GM23248 (cell line): ENCODE data around the gene TMEM130. TPM values are rescaled to one million over a fixed set of nuclear protein-coding genes. Genes with fewer than 3 reads are reported as not detected.
A peak's percentile ranks its signal among the peaks of the same experiment; 100 is the strongest.
"Not testable (repeated sequence)": the region's sequence is repeated elsewhere in the genome, so short reads cannot be mapped to it uniquely, and the experiment has no call there.

ENCODE experiments used
- DNase-seq: peaks from one replicate; pipeline ENCODE4 v3.0.0-alpha.2; 2015
- H2AFZ ChIP-seq: fragments of 200-600 bp; sonication (generic); 2 replicates; pipeline ENCODE4 v1.6.1; 2016; ENCODE audit warnings: antibody characterized with exemption
- H3F3A ChIP-seq: fragments of 200-600 bp; sonication (generic); 2 replicates; pipeline ENCODE4 v1.6.1; 2016; ENCODE audit warnings: mild to moderate bottlenecking, antibody characterized with exemption, mixed run types; ENCODE audit not compliant: insufficient read depth
- H3K27ac ChIP-seq: fragments of 200-600 bp; sonication (generic); 2 replicates; pipeline ENCODE4 v1.5.1; 2016; ENCODE audit warnings: mild to moderate bottlenecking
- H3K27me3 ChIP-seq: fragments of 200-600 bp; sonication (generic); replicated peaks from 2 replicates; pipeline ENCODE4 v1.6.1; 2016; ENCODE audit warnings: mild to moderate bottlenecking; ENCODE audit not compliant: insufficient read depth
- H3K36me3 ChIP-seq: fragments of 200-600 bp; sonication (generic); 2 replicates; pipeline ENCODE4 v1.6.1; 2016; ENCODE audit warnings: low read depth, mild to moderate bottlenecking
- H3K4me1 ChIP-seq: fragments of 200-600 bp; sonication (generic); 2 replicates; pipeline ENCODE4 v1.6.1; 2016; ENCODE audit warnings: mild to moderate bottlenecking; ENCODE audit not compliant: insufficient read depth
- H3K4me2 ChIP-seq: fragments of 200-600 bp; sonication (generic); one replicate; pipeline ENCODE4 v1.6.1; 2016; ENCODE audit warnings: mild to moderate bottlenecking; ENCODE audit not compliant: unreplicated experiment
- H3K4me3 ChIP-seq: fragments of 200-600 bp; sonication (generic); 2 replicates; pipeline ENCODE4 v1.5.1; 2016; ENCODE audit warnings: mild to moderate bottlenecking
- H3K79me2 ChIP-seq: fragments of 200-600 bp; sonication (generic); 2 replicates; pipeline ENCODE4 v1.6.1; 2016; ENCODE audit warnings: mild to moderate bottlenecking; ENCODE audit not compliant: insufficient read depth
- H3K9ac ChIP-seq: fragments of 200-600 bp; sonication (generic); 2 replicates; pipeline ENCODE4 v1.6.1; 2016; ENCODE audit warnings: mild to moderate bottlenecking
- H3K9me2 ChIP-seq: fragments of 200-600 bp; sonication (generic); 2 replicates; pipeline ENCODE4 v1.6.1; 2016; ENCODE audit warnings: mixed run types, mild to moderate bottlenecking, moderate library complexity; ENCODE audit not compliant: insufficient read depth
- H3K9me3 ChIP-seq: fragments of 200-600 bp; sonication (generic); one replicate; pipeline ENCODE4 v1.6.1; 2017; ENCODE audit warnings: low read depth
- H4K20me1 ChIP-seq: fragments of 200-600 bp; sonication (generic); 2 replicates; pipeline ENCODE4 v1.6.0; 2016; ENCODE audit not compliant: insufficient read depth
- EZH2 ChIP-seq: fragments of 200-600 bp; sonication (generic); IDR thresholded peaks from 2 replicates; pipeline ENCODE4 v1.6.1; 2018; ENCODE audit warnings: antibody characterized with exemption, mild to moderate bottlenecking; ENCODE audit not compliant: insufficient read depth, poor library complexity, severe bottlenecking
- EZH2phosphoT487 ChIP-seq: fragments of 200-600 bp; sonication (generic); IDR thresholded peaks from 2 replicates; pipeline ENCODE4 v1.6.1; 2018; ENCODE audit warnings: antibody characterized with exemption, moderate library complexity, mild to moderate bottlenecking, low read depth; ENCODE audit not compliant: insufficient read depth
- WGBS, 2 experiments: methylation state at CpG; one replicate each; pipeline ENCODE4 v1.1.6; 2015 to 2017; ENCODE audit warnings: low lambda C conversion rate in 2 of 2, low coverage in 1 of 2; ENCODE audit errors: missing lambda C conversion rate in 2 of 2; 5-methylcytosine and 5-hydroxymethylcytosine counted together
- in situ Hi-C: fragments of 300-500 bp; cut with MboI; formaldehyde crosslinking; loops from 2 replicates; pipeline ENCODE4 v1.15.0; 2020
- polyA plus RNA-seq: library from polyadenylated mRNA; unstranded; fragments of >200 nt; fragmentation: Nextera tagmentation; extraction: Ambion mirVana; gene quantifications from 2 replicates; pipeline ENCODE4 v1.2.1, GENCODE V29; 2016
- total RNA-seq: library from RNA; depleted of rRNA; stranded (reverse); fragments of >200 nt; shearing (Covaris generic); gene quantifications from 2 replicates; pipeline ENCODE4 v1.2.3, GENCODE V29; 2014

The TMEM130 gene
- total and polyA plus RNA-seq, 2 experiments from 2014 or later: 0.40 TPM; not detected in 1

DNA sequence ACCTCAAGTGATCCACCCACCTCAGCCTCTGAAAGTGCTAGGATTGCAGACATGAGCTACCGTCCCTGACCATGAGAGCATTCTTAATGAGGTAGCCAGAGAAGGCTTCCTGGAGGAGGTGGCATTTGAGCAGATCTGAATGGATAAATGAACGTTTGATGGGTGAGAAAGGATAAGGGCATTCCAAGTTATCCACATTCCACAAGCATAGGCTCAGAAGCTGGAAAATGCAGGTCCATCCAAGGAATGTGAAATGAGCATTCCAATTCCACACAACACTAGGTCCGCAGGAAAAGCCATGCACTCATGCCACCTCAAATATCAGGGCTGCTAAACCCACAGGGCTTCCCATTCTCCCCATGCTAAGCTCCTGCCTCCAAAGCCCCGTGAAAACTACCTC lies 17.0 kb downstream of the TMEM130 start:
- no peak overlapping the region for H2AFZ ChIP-seq
- H3K27ac ChIP-seq: no peak overlapping the region
- no peaks in the 10 kb centered on the region for H3K36me3 ChIP-seq
- in situ Hi-C loops: no loop called here
- no peaks in the 10 kb centered on the region for H3K79me2 ChIP-seq
- H3K4me3 ChIP-seq: no peak overlapping the region
- no peaks in the 10 kb centered on the region for H3K9me2 ChIP-seq
- H3K9me3 ChIP-seq: no peaks in the 10 kb centered on the region
- H4K20me1 ChIP-seq: no peaks in the 10 kb centered on the region
- no peak for TF ChIP-seq EZH2
- TF ChIP-seq EZH2phosphoT487: no peak
- H3K9ac ChIP-seq: no peak overlapping the region
- WGBS, 2 experiments: 46 to 54% methylated on average over 4 of the region's 4 CpGs
- H3K4me1 ChIP-seq: peaks cover 19% of the 10 kb centered on the region
- no peaks in the 10 kb centered on the region for H3K27me3 ChIP-seq
- H3K4me2 ChIP-seq: no peak overlapping the region
- peak; percentile 18 for DNase-seq
- peaks cover 20% of the 10 kb centered on the region for H3F3A ChIP-seq

DNA sequence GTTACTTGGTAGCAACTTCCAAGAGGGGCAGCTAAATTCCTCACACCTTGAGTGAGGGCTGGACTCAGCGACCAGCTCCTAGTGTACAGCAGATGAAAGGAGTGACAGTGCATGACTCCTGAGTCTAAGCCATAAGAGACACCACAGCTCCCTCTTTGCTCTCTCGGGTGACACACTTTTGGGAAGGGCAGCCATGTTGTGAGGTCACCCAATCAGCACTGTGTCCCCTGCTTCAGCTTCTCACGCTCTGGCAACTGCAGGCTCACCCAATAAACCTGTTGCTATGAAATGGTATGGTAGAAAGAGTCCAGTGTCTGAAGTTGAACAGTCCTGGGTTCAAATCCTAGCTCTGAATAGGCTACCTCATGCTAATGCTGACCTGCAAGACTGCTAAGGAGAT lies 20.9 kb downstream of the TMEM130 start:
- Histone ChIP-seq H3K36me3 (no peaks in the 10 kb centered on the region), H3K9me2 (no peaks in the 10 kb centered on the region), H3K79me2 (no peaks in the 10 kb centered on the region), H3K9ac (no peak overlapping the region), H3K27me3 (no peaks in the 10 kb centered on the region), H3K4me2 (no peak overlapping the region), H3K4me1 (peaks cover 12% of the 10 kb centered on the region), H3F3A (peaks cover 13% of the 10 kb centered on the region; the same call in 1 of the 2 replicates), H3K4me3 (no peak overlapping the region), H4K20me1 (no peaks in the 10 kb centered on the region), H3K27ac (no peak overlapping the region), H3K9me3 (no peaks in the 10 kb centered on the region), H2AFZ (no peak overlapping the region)
- 49 to 51% methylated on average over 3 of the region's 3 CpGs for WGBS, 2 experiments
- in situ Hi-C loops: loop anchor here (25.0 kb wide), 1 partner anchor 537 kb away; no protein-coding TSS in a partner anchor
- TF ChIP-seq EZH2phosphoT487: no peak
- no peak for TF ChIP-seq EZH2
- no peak for DNase-seq

GRCh38 chr7:98842552-98842951 lies 27.3 kb downstream of the TMEM130 start:
- not testable (repeated sequence) for H3K27me3 ChIP-seq, H3K79me2 ChIP-seq, H3K4me1 ChIP-seq, H3K27ac ChIP-seq, H2AFZ ChIP-seq, H3K9ac ChIP-seq, H3K36me3 ChIP-seq, H3K9me2 ChIP-seq, H3K9me3 ChIP-seq, H4K20me1 ChIP-seq, H3K4me2 ChIP-seq, H3K4me3 ChIP-seq, H3F3A ChIP-seq, DNase-seq
- in situ Hi-C loops: loop anchor here (5.0 to 25.0 kb wide), 2 partner anchors 415 to 530 kb away; no protein-coding TSS in a partner anchor
- 34 to 40% methylated on average over 2 of the region's 2 CpGs for WGBS, 2 experiments

- Histone ChIP-seq H2AFZ (0 out of 2 replicates have a peak overlapping the region, but pooled peaks have one; percentile 1), H3K4me1 (0 out of 2 replicates have a peak, but pooled peaks cover 6% of the 10 kb centered on the region), H3K9me2 (no peaks in the 10 kb centered on the region), H3K4me2 (no peak overlapping the region), H3K27ac (peak overlapping the region; percentile 46), H3K4me3 (no peak overlapping the region), H3K27me3 (peaks cover 10% of the 10 kb centered on the region; the same call in 1 of the 2 replicates), H3K36me3 (no peaks in the 10 kb centered on the region), H3K9me3 (no peaks in the 10 kb centered on the region), H3K9ac (no peak overlapping the region), H3K79me2 (no peaks in the 10 kb centered on the region), H4K20me1 (no peaks in the 10 kb centered on the region), H3F3A (0 out of 2 replicates have a peak, but pooled peaks cover 4% of the 10 kb centered on the region)
- 22 to 27% methylated on average over 11 of the region's 11 CpGs for WGBS, 2 experiments
- no peak for TF ChIP-seq EZH2phosphoT487
- TF ChIP-seq EZH2: no peak
- peak; percentile 83 for DNase-seq
- in situ Hi-C loops: loop anchor here (5.0 to 25.0 kb wide), 2 partner anchors 414 to 529 kb away; no protein-coding TSS in a partner anchor
Measured at GRCh38 chr7:98841179-98841997, 28.4 kb downstream of the TMEM130 start.
